DMS 273 (cell line): ENCODE results near the gene HDAC7.
"Not testable (repeated sequence)": the region's sequence is repeated elsewhere in the genome, so short reads cannot be mapped to it uniquely, and the experiment has no call there.

Source experiments
- DNase-seq: peaks from one replicate; lab custom pipeline; 2025; ENCODE audit not compliant: unreplicated experiment; lab: John Stamatoyannopoulos, UW

HDAC7 gene

GRCh38 chr12:47813511-47814196 lies 6.0 kb downstream of the HDAC7 start:
- DNase-seq, result no peak

GRCh38 chr12:47812797-47813510 lies 6.7 kb downstream of the HDAC7 start:
- peak; percentile 37 for DNase-seq

- DNase-seq, result no peak
Measured at GRCh38 chr12:47811581-47812484, 7.9 kb downstream of the HDAC7 start.

GRCh38 chr12:47811072-47811396 lies 8.7 kb downstream of the HDAC7 start:
- no peak for DNase-seq

- not testable (repeated sequence) for DNase-seq
Measured at GRCh38 chr12:47809518-47809917, 10.2 kb downstream of the HDAC7 start.

GRCh38 chr12:47808574-47809365 lies 10.9 kb downstream of the HDAC7 start:
- DNase-seq, result no peak

- DNase-seq, result peak; percentile 29
Measured at GRCh38 chr12:47808050-47808449, 11.7 kb downstream of the HDAC7 start.

GRCh38 chr12:47807338-47807737 lies 12.4 kb downstream of the HDAC7 start:
- DNase-seq, result no peak

- no peak for DNase-seq
Measured at GRCh38 chr12:47805417-47805816, 14.3 kb downstream of the HDAC7 start.

- DNase-seq, result no peak
Measured at GRCh38 chr12:47804171-47804570, 15.5 kb downstream of the HDAC7 start.

- no peak for DNase-seq
Measured at GRCh38 chr12:47803191-47803875, 16.4 kb downstream of the HDAC7 start.

- DNase-seq, result no peak
Measured at GRCh38 chr12:47802312-47802711, 17.4 kb downstream of the HDAC7 start.

- no peak for DNase-seq
Measured at GRCh38 chr12:47801904-47802246, 17.8 kb downstream of the HDAC7 start.

GRCh38 chr12:47801170-47801903 lies 18.4 kb downstream of the HDAC7 start:
- no peak for DNase-seq

GRCh38 chr12:47800582-47800981 lies 19.1 kb downstream of the HDAC7 start:
- no peak for DNase-seq

GRCh38 chr12:47799357-47799955 lies 20.2 kb downstream of the HDAC7 start:
- DNase-seq, result no peak

- no peak for DNase-seq
Measured at GRCh38 chr12:47798382-47798948, 21.2 kb downstream of the HDAC7 start.

- peak; percentile 36 for DNase-seq
Measured at GRCh38 chr12:47797441-47797840, 22.3 kb downstream of the HDAC7 start.

GRCh38 chr12:47795814-47796411 lies 23.8 kb downstream of the HDAC7 start:
- no peak for DNase-seq
